T-cell (primary cell): ENCODE data around the gene CD59. TPM values are rescaled to one million over a fixed set of nuclear protein-coding genes. Genes with fewer than 3 reads are reported as not detected.

ENCODE experiments used
- ATAC-seq, 4 experiments: fragments of 200-7000 bp in 3 of 4; fragments of 150-1000 bp in 1 of 4; cut with Tn5 transposase; replicated peaks in 1 of 4; 1 replicate in 3 of 4; 2 replicates in 1 of 4; pipeline ENCODE4 v1.10.0; 2021; ENCODE audit warnings: moderate library complexity in 3 of 4, mild to moderate bottlenecking in 2 of 4, moderate number of reproducible peaks in 1 of 4
- CTCF ChIA-PET, 2 donors: fragments of 300-600 bp; sonication (Branson Sonifier 250); formaldehyde crosslinking; loops; one replicate each; lab custom pipeline; 2022; ENCODE audit warnings: antibody characterized with exemption in 2 of 2; lab: Charles Lee
- POLR2A ChIA-PET, 2 donors: fragments of 300-600 bp; sonication (Branson Sonifier 250); formaldehyde crosslinking; loops; one replicate each; lab custom pipeline; 2022; ENCODE audit warnings: antibody characterized with exemption in 2 of 2; lab: Charles Lee
- DNase-seq, 35 experiments: peaks; one replicate each; pipeline versions ENCODE4 v3.0.0 to v3.0.0-alpha.2; 2013 to 2023
- H3K27ac ChIP-seq: one replicate; pipeline ENCODE4 v1.5.1; 2013; ENCODE audit warnings: low read length
- H3K27me3 ChIP-seq, 2 experiments: replicated peaks in 1 of 2; 1 replicate in 1 of 2; 2 replicates in 1 of 2; pipeline versions ENCODE4 v1.6.1 to v1.7.0; 2013; ENCODE audit warnings: low read length in 1 of 2, mixed read lengths in 1 of 2; ENCODE audit not compliant: control insufficient read depth in 2 of 2, insufficient read depth in 2 of 2; ENCODE audit errors: extremely low read depth in 1 of 2
- H3K36me3 ChIP-seq, 2 donors: 1 replicate in 1 of 2; 2 replicates in 1 of 2; pipeline versions ENCODE4 v1.6.1 to v1.7.0; 2013; ENCODE audit warnings: low read length in 1 of 2; ENCODE audit not compliant: control insufficient read depth in 2 of 2, insufficient read depth in 1 of 2; ENCODE audit errors: extremely low read depth in 1 of 2
- H3K4me1 ChIP-seq, 2 experiments: 1 replicate in 1 of 2; 2 replicates in 1 of 2; pipeline versions ENCODE4 v1.6.1 to v1.7.0; 2013; ENCODE audit warnings: low read length in 2 of 2, mixed read lengths in 1 of 2; ENCODE audit not compliant: insufficient read depth in 2 of 2, control insufficient read depth in 1 of 2; ENCODE audit errors: extremely low read depth in 1 of 2
- H3K4me3 ChIP-seq, 2 donors: 1 replicate in 1 of 2; 2 replicates in 1 of 2; pipeline versions ENCODE4 v1.5.1 to v1.7.0; 2013; ENCODE audit warnings: mild to moderate bottlenecking in 2 of 2, low read length in 1 of 2, moderate library complexity in 1 of 2; ENCODE audit not compliant: control insufficient read depth in 1 of 2; ENCODE audit errors: extremely low read depth in 1 of 2
- H3K9me3 ChIP-seq: 2 replicates; pipeline ENCODE4 v1.7.0; 2013
- H3K27ac Mint-ChIP-seq, 2 donors: one replicate each; pipeline ENCODE4 v1.8.0; 2020 to 2021; ENCODE audit warnings: mild to moderate bottlenecking in 2 of 2, mixed read lengths in 2 of 2
- H3K27me3 Mint-ChIP-seq, 2 donors: one replicate each; pipeline ENCODE4 v1.8.0; 2021 to 2022; ENCODE audit warnings: mixed read lengths in 2 of 2
- H3K36me3 Mint-ChIP-seq: one replicate; pipeline ENCODE4 v1.8.0; 2021; ENCODE audit warnings: mixed read lengths
- H3K4me1 Mint-ChIP-seq, 3 donors: one replicate each; pipeline ENCODE4 v1.8.0; 2020 to 2022; ENCODE audit warnings: mixed read lengths in 3 of 3, mild to moderate bottlenecking in 1 of 3
- H3K4me3 Mint-ChIP-seq, 3 donors: one replicate each; pipeline ENCODE4 v1.8.0; 2020 to 2022; ENCODE audit warnings: mild to moderate bottlenecking in 3 of 3, mixed read lengths in 3 of 3, moderate library complexity in 3 of 3
- H3K9me3 Mint-ChIP-seq, 3 donors: one replicate each; pipeline ENCODE4 v1.8.0; 2020 to 2022; ENCODE audit warnings: mixed read lengths in 3 of 3
- WGBS: methylation state at CpG from one replicate; pipeline ENCODE4 v1.1.5; 2013; ENCODE audit warnings: missing lambda C conversion rate; ENCODE audit not compliant: insufficient coverage; 5-methylcytosine and 5-hydroxymethylcytosine counted together
- total RNA-seq, 35 experiments: library from RNA in 6 of 35; stranded (reverse) in 6 of 35; fragments of 120-200 nt in 1 of 35; gene quantifications; one replicate each; pipeline versions ENCODE4 v1.2.1 to v1.2.4 and lab custom pipeline; 2013 to 2026

The CD59 gene
- total RNA-seq, 5 donors from 2014 or later (not counting 1 experiment from before 2014, with no cell fraction given), result 34.3 to 85.8 (median 71.9) TPM

- H3K4me1 ChIP-seq, result no peaks in the 10 kb centered on the region
- 33% methylated on average over 2 of the region's 6 CpGs for WGBS
- ChIA-PET CTCF (no interaction called here), POLR2A (no interaction called here)
- no peaks in the 10 kb centered on the region for H3K9me3 ChIP-seq
- H3K36me3 ChIP-seq, result no peaks in the 10 kb centered on the region
- no peak overlapping the region for H3K27ac ChIP-seq
- Mint-ChIP-seq H3K4me3 (no peak overlapping the region), H3K27me3 (peaks cover 23% of the 10 kb centered on the region in 2 donors), H3K4me1 (no peaks in the 10 kb centered on the region), H3K36me3 (no peaks in the 10 kb centered on the region), H3K27ac (no peak overlapping the region), H3K9me3 (no peaks in the 10 kb centered on the region)
- DNase-seq (no peak), ATAC-seq (no peak)
- H3K27me3 ChIP-seq, result peaks cover 0 to 25% of the 10 kb centered on the region in 2 experiments
- H3K4me3 ChIP-seq, result no peak overlapping the region
Measured at GRCh38 chr11:33654594-33654993, 81.6 kb downstream of the CD59 start.

Other genes with a start within 250 kb of the CD59 start
- gene C11orf91, start 35.6 kb downstream of the CD59 start, total RNA-seq, result under 1 TPM in 1 of 5 donors, not detected in 4; 0.95 TPM
- gene FBXO3, start 38.1 kb upstream of the CD59 start, total RNA-seq, result 10 to 100 TPM; 37.1 to 60.0 (median 41.1) TPM
- 1 to 10 TPM in 4 of 5 donors, under 1 TPM in 1; 0.85 to 2.7 (median 1.6) TPM for gene LMO2, start 155.7 kb upstream of the CD59 start, total RNA-seq